ENCODE measurements around the gene GCLC. TPM values are rescaled to one million over a fixed set of nuclear protein-coding genes. Genes with fewer than 3 reads are reported as not detected.

Gene GCLC
- total and polyA plus RNA-seq, 10 of the 15 experiments (the other 5 are each of a cell fraction or from before 2014, with no cell fraction given): 6.5 to 23.6 (median 12.5) TPM

DNA sequence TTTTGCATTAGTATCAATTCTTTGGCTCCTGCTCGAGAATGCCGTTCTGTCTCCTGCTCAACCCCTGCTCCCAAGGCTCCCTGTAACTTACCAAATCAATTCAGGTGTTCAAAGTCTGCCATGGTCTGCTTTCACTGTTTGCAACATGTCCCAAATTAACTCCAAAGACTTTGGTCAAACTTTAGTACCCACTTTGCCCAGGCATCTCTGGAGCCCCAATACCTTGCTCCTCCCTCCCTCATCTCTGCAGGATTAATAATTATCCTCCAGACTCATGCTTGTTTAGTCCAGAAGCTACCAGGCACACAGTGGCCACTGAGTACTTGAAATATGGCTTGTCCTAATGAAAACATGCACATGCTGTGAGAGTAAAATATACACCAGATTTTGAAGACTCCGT is 30.2 kb downstream of the GCLC start:
- BruUV-seq (replicated peaks): no TSS peak
- WGBS (ENCODE audit: insufficient coverage, insufficient replicate concordance, low lambda C conversion rate, missing lambda C conversion rate): 81% methylated on average over 3 of the region's 3 CpGs
- no peaks in the 10 kb centered on the region for H3K4me1 ChIP-seq (ENCODE audit: control insufficient read depth, insufficient read depth, low read length)
- H3K4me2 ChIP-seq (ENCODE audit: control insufficient read depth, insufficient read depth): no peak overlapping the region
- ChIA-PET SMC1A (ENCODE audit: uncharacterized antibody, unreplicated experiment) (no interaction called here), CTCF (interaction anchor here (1.5 to 2.6 kb wide), 2 partner anchors 22 to 214 kb away, joined by 3 to 11 read pairs; no protein-coding TSS in a partner anchor), RAD21 (ENCODE audit: unreplicated experiment) (interaction anchor here (1.6 kb wide), 1 partner anchor 172 kb away, joined by 3 read pairs; no protein-coding TSS in a partner anchor), POLR2A (no interaction called here)
- peaks cover 5 to 6% of the 10 kb centered on the region in 2 experiments; a peak in 2 of 4 replicates for H3K36me3 ChIP-seq (ENCODE audit: control insufficient read depth in 2 of 2, insufficient read depth in 2 of 2, low read length in 1 of 2)
- H2AFZ ChIP-seq (ENCODE audit: control insufficient read depth, low read depth, low read length): no peak overlapping the region
- H3K27ac ChIP-seq (ENCODE audit: control insufficient read depth, insufficient read depth): no peak overlapping the region
- no peaks in the 10 kb centered on the region for H3K9me3 ChIP-seq (replicated peaks; ENCODE audit: control insufficient read depth, insufficient read depth, low read length)
- H3K4me3 ChIP-seq: no peak overlapping the region
- H3K27me3 ChIP-seq (replicated peaks in 1 of 2; ENCODE audit: control insufficient read depth in 2 of 2, insufficient read depth in 2 of 2, low read length in 1 of 2): no peaks in the 10 kb centered on the region
- ATAC-seq (no peak), DNase-seq (ENCODE audit: low read depth, low spot score) (no peak), FAIRE-seq (no peak)
- no peaks in the 10 kb centered on the region for H4K20me1 ChIP-seq (ENCODE audit: control insufficient read depth, insufficient read depth)
- intact Hi-C loops (cut with micrococcal nuclease; ENCODE audit: unreplicated experiment): no loop called here
- TF ChIP-seq POLR2AphosphoS5 (IDR thresholded peaks at IDR 0.05; ENCODE audit: low read length) (no peak), LARP7 (IDR thresholded peaks at IDR 0.05) (no peak), YBX1 (IDR thresholded peaks at IDR 0.05) (no peak), DPF2 (IDR thresholded peaks at IDR 0.05) (no peak), RUNX3 (IDR thresholded peaks at IDR 0.05; ENCODE audit: low read length) (no peak), PAX8 (IDR thresholded peaks at IDR 0.05) (no peak), HDGF (IDR thresholded peaks at IDR 0.05) (no peak), NR2C2 (IDR thresholded peaks at IDR 0.05; ENCODE audit: borderline replicate concordance, control insufficient read depth, insufficient read length, low read depth) (no peak), USF2 (IDR thresholded peaks at IDR 0.05; ENCODE audit: borderline replicate concordance, low read depth, low read length) (no peak), SMC3 (IDR thresholded peaks at IDR 0.05; ENCODE audit: borderline replicate concordance, low read length) (no peak), ZBTB33 (IDR thresholded peaks at IDR 0.05) (no peak), YY1 (IDR thresholded peaks at IDR 0.05; ENCODE audit: low read depth, low read length) (no peak), BHLHE40 (IDR thresholded peaks at IDR 0.05; ENCODE audit: borderline replicate concordance in 1 of 2, low read depth in 2 of 2, low read length in 1 of 2) (no peak), CEBPZ (IDR thresholded peaks at IDR 0.05; ENCODE audit: low read depth, low read length) (no peak), MEF2B (IDR thresholded peaks at IDR 0.05; ENCODE audit: partially characterized antibody, poor library complexity, severe bottlenecking) (no peak), IRF4 (IDR thresholded peaks at IDR 0.05; ENCODE audit: low read depth, low read length) (no peak), CREM (IDR thresholded peaks at IDR 0.05; ENCODE audit: low read depth) (no peak), SMAD1 (IDR thresholded peaks at IDR 0.05; ENCODE audit: low read depth, partially characterized antibody) (no peak), NFYA (IDR thresholded peaks at IDR 0.05; ENCODE audit: borderline replicate concordance, low read depth, low read length) (no peak), RBBP5 (conservative IDR thresholded peaks at IDR 0.05) (no peak)
- H3K9ac ChIP-seq (ENCODE audit: control insufficient read depth, insufficient read depth, low read length): no peak overlapping the region
- in situ Hi-C loops (cut with MboI): no loop called here
- H3K79me2 ChIP-seq (ENCODE audit: control insufficient read depth, insufficient read depth, low read length): no peaks in the 10 kb centered on the region

All from GM12878 (cell line).